GM12891 (cell line): ENCODE measurements around the gene CCSER1.

Source experiments
- PAX5 ChIP-seq: IDR thresholded peaks from 2 replicates; pipeline ENCODE4 v1.6.1; 2011; ENCODE audit warnings: low read length, moderate library complexity, mild to moderate bottlenecking; ENCODE audit not compliant: insufficient read depth, severe bottlenecking
- POLR2A ChIP-seq: IDR thresholded peaks from 2 replicates; pipeline ENCODE4 v1.6.1; 2011; ENCODE audit warnings: low read depth, low read length, control low read depth
- POLR2AphosphoS5 ChIP-seq: IDR thresholded peaks from 2 replicates; pipeline ENCODE4 v1.6.1; 2011; ENCODE audit warnings: low read depth, low read length, control low read depth
- POU2F2 ChIP-seq: IDR thresholded peaks from 2 replicates; pipeline ENCODE4 v1.6.1; 2011; ENCODE audit warnings: low read depth, mild to moderate bottlenecking, control low read depth, low read length, moderate library complexity
- TAF1 ChIP-seq: IDR thresholded peaks from 2 replicates; pipeline ENCODE4 v1.6.1; 2011; ENCODE audit warnings: low read depth, low read length, control low read depth

DNA sequence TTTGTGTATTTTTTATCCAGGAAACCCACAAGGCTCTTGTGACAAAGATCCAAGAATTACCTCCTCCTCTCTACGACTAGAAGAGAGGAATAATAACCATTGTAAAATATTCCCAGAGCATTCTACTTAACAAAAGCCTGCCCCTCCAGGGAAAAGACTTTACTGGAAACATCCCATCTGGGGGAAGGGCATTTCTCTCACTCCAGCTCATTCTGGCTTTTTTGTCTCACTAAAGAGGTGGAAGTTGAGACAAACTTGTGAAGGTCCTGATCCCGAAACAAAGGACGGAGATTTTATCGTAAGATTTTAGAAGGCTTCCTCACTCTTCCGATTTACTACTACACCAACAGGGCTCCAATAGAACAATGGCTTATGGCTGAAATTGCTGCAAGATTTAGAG is 1484.6 kb downstream of the CCSER1 start:
- TF ChIP-seq POLR2AphosphoS5 (no peak), POLR2A (no peak), PAX5 (no peak), TAF1 (no peak), POU2F2 (no peak)
